ENCODE measurements around the gene COQ10A. TPM values are rescaled to one million over a fixed set of nuclear protein-coding genes. Genes with fewer than 3 reads are reported as not detected.
"Not testable (repeated sequence)": the region's sequence is repeated elsewhere in the genome, so short reads cannot be mapped to it uniquely, and the experiment has no call there.

The COQ10A gene
- total RNA-seq, 3 donors from 2014 or later (not counting 1 experiment from before 2014, with no cell fraction given) = 27.2 to 37.9 (median 30.2) TPM

- H3K36me3 Mint-ChIP-seq = no peaks in the 10 kb centered on the region
- H3K27me3 Mint-ChIP-seq (ENCODE audit: low read depth in 2 of 2) = no peaks in the 10 kb centered on the region
- peak overlapping the region; percentile 62 for H3K4me3 Mint-ChIP-seq
- DNase-seq = no peak
- no peak overlapping the region for H3K27ac Mint-ChIP-seq
- H3K4me1 ChIP-seq (ENCODE audit: control insufficient read depth, insufficient read depth, low read length) = peaks cover 24% of the 10 kb centered on the region
- no peaks in the 10 kb centered on the region for H3K9me3 ChIP-seq (ENCODE audit: control insufficient read depth, insufficient read depth, low read length)
- no peak overlapping the region for H3K27ac ChIP-seq (ENCODE audit: low read length)
- no peaks in the 10 kb centered on the region for H3K9me3 Mint-ChIP-seq
- H3K36me3 ChIP-seq (ENCODE audit: control insufficient read depth, insufficient read depth, low read length) = peaks cover 8% of the 10 kb centered on the region
- no peak for TF ChIP-seq CTCF (IDR thresholded peaks at IDR 0.05)
- 100% methylated on average over 3 of the region's 3 CpGs for WGBS (ENCODE audit: insufficient coverage)
- H3K4me3 ChIP-seq (ENCODE audit: low read length) = no peak overlapping the region
- H3K4me1 Mint-ChIP-seq = peaks cover 8 to 22% of the 10 kb centered on the region in 2 donors
- H3K27me3 ChIP-seq (ENCODE audit: control insufficient read depth, insufficient read depth, low read length) = no peaks in the 10 kb centered on the region
- ATAC-seq = no peak
- intact Hi-C loops (cut with micrococcal nuclease) = no loop called here
Measured at GRCh38 chr12:56260921-56261320, 5.8 kb upstream of the COQ10A start.

GRCh38 chr12:56261503-56262232 lies 5.1 kb upstream of the COQ10A start:
- ATAC-seq (no peak), DNase-seq (no peak)
- Mint-ChIP-seq H3K27me3 (ENCODE audit: low read depth in 2 of 2) (no peaks in the 10 kb centered on the region), H3K4me1 (peaks cover 13 to 21% of the 10 kb centered on the region in 2 donors), H3K36me3 (no peaks in the 10 kb centered on the region), H3K9me3 (no peaks in the 10 kb centered on the region), H3K27ac (no peak overlapping the region), H3K4me3 (no peak overlapping the region)
- no peak for TF ChIP-seq CTCF (IDR thresholded peaks at IDR 0.05)
- Histone ChIP-seq H3K4me3 (ENCODE audit: low read length) (no peak overlapping the region), H3K9me3 (ENCODE audit: control insufficient read depth, insufficient read depth, low read length) (no peaks in the 10 kb centered on the region), H3K27ac (ENCODE audit: low read length) (no peak overlapping the region), H3K4me1 (ENCODE audit: control insufficient read depth, insufficient read depth, low read length) (peaks cover 27% of the 10 kb centered on the region), H3K36me3 (ENCODE audit: control insufficient read depth, insufficient read depth, low read length) (peaks cover 2% of the 10 kb centered on the region), H3K27me3 (ENCODE audit: control insufficient read depth, insufficient read depth, low read length) (no peaks in the 10 kb centered on the region)
- intact Hi-C loops (cut with micrococcal nuclease) = no loop called here
- 94% methylated on average over 4 of the region's 5 CpGs for WGBS (ENCODE audit: insufficient coverage)

GRCh38 chr12:56262955-56263354 lies 3.8 kb upstream of the COQ10A start:
- H3K36me3 ChIP-seq (ENCODE audit: control insufficient read depth, insufficient read depth, low read length); H3K27ac ChIP-seq (ENCODE audit: low read length); H3K27me3 Mint-ChIP-seq (ENCODE audit: low read depth in 2 of 2); ATAC-seq; H3K36me3 Mint-ChIP-seq; H3K4me3 Mint-ChIP-seq; H3K9me3 Mint-ChIP-seq; H3K27ac Mint-ChIP-seq; H3K9me3 ChIP-seq (ENCODE audit: control insufficient read depth, insufficient read depth, low read length); intact Hi-C loops (cut with micrococcal nuclease); H3K4me3 ChIP-seq (ENCODE audit: low read length); DNase-seq; H3K27me3 ChIP-seq (ENCODE audit: control insufficient read depth, insufficient read depth, low read length): not testable (repeated sequence)
- 91% methylated on average over 7 of the region's 7 CpGs for WGBS (ENCODE audit: insufficient coverage)
- H3K4me1 Mint-ChIP-seq = peaks cover 17 to 26% of the 10 kb centered on the region in 2 donors
- H3K4me1 ChIP-seq (ENCODE audit: control insufficient read depth, insufficient read depth, low read length) = peaks cover 23% of the 10 kb centered on the region

GRCh38 chr12:56266068-56266692 lies 562 bp upstream of the COQ10A start:
- not testable (repeated sequence) for H3K36me3 Mint-ChIP-seq; ATAC-seq; H3K27me3 Mint-ChIP-seq (ENCODE audit: low read depth in 2 of 2); H3K36me3 ChIP-seq (ENCODE audit: control insufficient read depth, insufficient read depth, low read length); H3K27me3 ChIP-seq (ENCODE audit: control insufficient read depth, insufficient read depth, low read length); H3K9me3 Mint-ChIP-seq; H3K9me3 ChIP-seq (ENCODE audit: control insufficient read depth, insufficient read depth, low read length)
- H3K27ac Mint-ChIP-seq = peak overlapping the region; percentile 94 to 95
- peak overlapping the region; percentile 95 for H3K4me3 Mint-ChIP-seq
- peaks cover 9 to 20% of the 10 kb centered on the region in 2 donors for H3K4me1 Mint-ChIP-seq
- peaks cover 16% of the 10 kb centered on the region for H3K4me1 ChIP-seq (ENCODE audit: control insufficient read depth, insufficient read depth, low read length)
- H3K27ac ChIP-seq (ENCODE audit: low read length) = peak overlapping the region; percentile 99
- WGBS (ENCODE audit: insufficient coverage) = 55% methylated on average over 13 of the region's 16 CpGs
- intact Hi-C loops (cut with micrococcal nuclease) = loop anchor here (2.0 kb wide), 2 partner anchors 35 to 69 kb away; partner anchors contain the start of gene CS
- DNase-seq = peak in 1 of 2 donors; percentile 15
- H3K4me3 ChIP-seq (ENCODE audit: low read length) = peak overlapping the region; percentile 88
